SH-SY5Y (cell line): ENCODE results near the gene ANKS6.

Experiments
- GATA2 ChIP-seq: IDR thresholded peaks from 2 replicates; pipeline ENCODE4 v1.6.1; 2011; ENCODE audit warnings: mild to moderate bottlenecking, low read depth, low read length
- GATA3 ChIP-seq: IDR thresholded peaks from 2 replicates; pipeline ENCODE4 v1.6.1; 2011; ENCODE audit warnings: low read depth, mild to moderate bottlenecking, low read length, moderate library complexity

GRCh38 chr9:98795295-98795955 is 930 bp downstream of the ANKS6 start:
- TF ChIP-seq GATA3, result no peak
- TF ChIP-seq GATA2, result no peak
